Erythroblast (primary cell): ENCODE measurements around the gene HECTD2.

Experiments used
- GATA1 ChIP-seq: IDR thresholded peaks from 2 replicates; pipeline ENCODE4 v1.6.1; 2011; ENCODE audit warnings: low read depth, mild to moderate bottlenecking, control low read depth, low read length, moderate library complexity
- POLR2A ChIP-seq: IDR thresholded peaks from 2 replicates; pipeline ENCODE4 v1.6.1; 2011; ENCODE audit warnings: mild to moderate bottlenecking, low read length

DNA sequence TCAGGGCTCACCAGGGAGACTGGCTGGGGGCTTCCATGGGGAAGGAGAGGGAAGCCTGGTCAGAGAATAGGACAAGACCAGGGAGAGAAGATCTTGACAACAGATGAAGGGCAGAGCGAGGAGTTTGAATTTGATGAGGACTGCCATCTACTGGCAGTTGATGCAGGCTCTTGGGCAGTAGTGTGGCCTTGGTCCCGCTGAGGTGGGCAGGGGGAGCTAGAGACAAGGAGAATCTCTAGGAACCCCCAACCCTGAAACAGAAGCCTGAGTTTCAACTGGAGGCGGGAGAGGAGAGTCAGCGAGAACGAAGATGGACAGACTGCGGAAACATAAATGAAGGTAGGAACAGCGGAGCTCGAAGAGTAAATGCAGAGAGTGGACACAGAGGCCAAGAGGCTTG lies 141.7 kb downstream of the HECTD2 start:
- no peak for TF ChIP-seq POLR2A
- TF ChIP-seq GATA1: no peak
